ENCODE results near the gene POMT1. TPM values are rescaled to one million over a fixed set of nuclear protein-coding genes. Genes with fewer than 3 reads are reported as not detected.

Gene POMT1
- total RNA-seq, 1 donor from 2014 or later: 57.6 TPM

DNA sequence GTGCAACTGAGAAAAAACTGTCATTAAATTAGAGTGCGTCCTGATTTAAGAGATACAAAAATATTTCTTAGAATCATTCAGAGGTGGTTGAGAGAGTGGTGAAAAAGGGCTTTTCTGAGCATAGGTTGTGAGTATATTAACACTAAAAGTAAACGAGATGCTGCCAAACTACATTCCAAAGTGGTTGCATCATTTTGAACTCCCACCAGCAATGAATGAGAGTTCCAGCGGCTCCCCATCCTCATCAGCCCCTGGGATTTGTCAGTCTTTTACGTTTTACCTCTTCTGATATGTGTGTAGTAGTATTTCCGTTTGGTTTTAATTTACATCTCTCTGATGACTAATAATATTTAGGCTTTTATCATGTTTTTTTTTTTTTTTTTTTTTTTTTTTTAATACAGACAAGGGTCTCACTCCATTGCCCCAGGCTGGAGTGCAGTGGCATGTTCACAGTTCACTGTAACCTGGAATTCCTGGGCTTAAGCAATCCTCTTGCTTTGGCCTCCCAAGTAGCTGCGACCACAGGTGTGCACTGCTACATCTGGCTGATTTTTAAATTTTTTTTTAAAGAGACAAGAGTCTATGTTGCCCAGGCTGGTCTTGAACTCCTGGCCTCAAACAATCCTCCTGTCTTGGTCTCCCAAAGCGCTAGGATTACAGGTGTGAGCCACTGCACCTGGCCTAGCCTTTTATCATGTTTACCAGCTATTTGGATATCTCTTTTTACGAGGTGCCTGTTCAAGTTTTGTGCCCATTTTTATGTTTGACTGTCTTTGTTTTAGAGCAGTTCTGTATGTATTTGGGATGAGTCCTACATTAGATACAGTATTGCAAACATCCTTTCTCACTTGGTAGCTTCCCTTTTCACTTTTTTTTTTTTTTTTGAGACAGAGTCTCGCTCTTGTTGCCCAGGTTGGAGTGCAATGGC is 59.6 kb downstream of the POMT1 start:
- no peak for DNase-seq (ENCODE audit: low spot score)
- Mint-ChIP-seq H3K4me1 (ENCODE audit: unreplicated experiment) (no peaks in the 10 kb centered on the region), H3K36me3 (ENCODE audit: low read depth, unreplicated experiment) (peaks cover 4% of the 10 kb centered on the region), H3K27me3 (ENCODE audit: unreplicated experiment) (peaks cover 12% of the 10 kb centered on the region), H3K27ac (ENCODE audit: unreplicated experiment) (no peak overlapping the region), H3K4me3 (ENCODE audit: unreplicated experiment) (no peak overlapping the region), H3K9me3 (ENCODE audit: unreplicated experiment) (no peaks in the 10 kb centered on the region)
- TF ChIP-seq, protein P1, sequence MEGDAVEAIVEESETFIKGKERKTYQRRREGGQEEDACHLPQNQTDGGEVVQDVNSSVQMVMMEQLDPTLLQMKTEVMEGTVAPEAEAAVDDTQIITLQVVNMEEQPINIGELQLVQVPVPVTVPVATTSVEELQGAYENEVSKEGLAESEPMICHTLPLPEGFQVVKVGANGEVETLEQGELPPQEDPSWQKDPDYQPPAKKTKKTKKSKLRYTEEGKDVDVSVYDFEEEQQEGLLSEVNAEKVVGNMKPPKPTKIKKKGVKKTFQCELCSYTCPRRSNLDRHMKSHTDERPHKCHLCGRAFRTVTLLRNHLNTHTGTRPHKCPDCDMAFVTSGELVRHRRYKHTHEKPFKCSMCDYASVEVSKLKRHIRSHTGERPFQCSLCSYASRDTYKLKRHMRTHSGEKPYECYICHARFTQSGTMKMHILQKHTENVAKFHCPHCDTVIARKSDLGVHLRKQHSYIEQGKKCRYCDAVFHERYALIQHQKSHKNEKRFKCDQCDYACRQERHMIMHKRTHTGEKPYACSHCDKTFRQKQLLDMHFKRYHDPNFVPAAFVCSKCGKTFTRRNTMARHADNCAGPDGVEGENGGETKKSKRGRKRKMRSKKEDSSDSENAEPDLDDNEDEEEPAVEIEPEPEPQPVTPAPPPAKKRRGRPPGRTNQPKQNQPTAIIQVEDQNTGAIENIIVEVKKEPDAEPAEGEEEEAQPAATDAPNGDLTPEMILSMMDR (IDR thresholded peaks at IDR 0.05; ENCODE audit: unreplicated experiment): no peak

DNA sequence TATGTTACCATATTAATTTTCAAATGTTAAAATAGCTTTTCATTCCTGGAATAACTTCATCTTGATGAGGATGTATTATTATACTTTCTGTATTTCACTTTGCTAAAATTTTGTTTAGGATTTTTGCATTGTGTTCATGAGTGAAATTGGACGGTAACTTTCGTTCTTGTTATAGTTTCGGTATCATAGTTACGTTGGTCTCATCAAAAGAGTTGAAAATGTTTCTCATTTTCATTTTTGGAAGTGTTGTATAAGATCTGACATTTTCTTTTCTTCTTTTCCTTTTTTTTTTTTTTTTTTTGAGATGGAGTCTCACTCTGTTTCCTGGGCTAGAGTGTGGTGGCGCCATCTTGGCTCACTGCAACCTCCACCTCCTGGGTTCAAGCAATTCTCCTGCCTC is 62.7 kb downstream of the POMT1 start:
- no peak overlapping the region for H3K27ac Mint-ChIP-seq (ENCODE audit: unreplicated experiment)
- no peak for DNase-seq (ENCODE audit: low spot score)
- peaks cover 9% of the 10 kb centered on the region for H3K27me3 Mint-ChIP-seq (ENCODE audit: unreplicated experiment)

DNA sequence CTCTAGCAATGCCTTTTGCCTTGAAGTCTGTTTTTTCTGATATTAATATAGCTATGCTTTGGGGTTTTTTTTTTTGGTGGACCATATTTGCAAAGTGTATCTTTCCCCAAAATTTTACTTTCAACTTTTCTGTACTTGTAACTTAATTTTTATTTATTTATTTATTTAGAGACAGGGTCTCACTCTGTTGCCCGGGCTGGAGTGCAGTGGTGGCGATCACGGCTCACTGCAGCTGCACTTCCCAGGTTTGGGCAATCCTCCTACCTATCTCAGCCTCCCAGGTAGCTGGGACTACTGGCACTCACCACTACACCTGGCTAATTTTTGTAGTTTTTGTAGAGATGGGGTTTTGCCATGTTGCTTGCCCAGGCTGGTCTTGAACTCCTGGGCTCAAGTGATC is 63.4 kb downstream of the POMT1 start:
- TF ChIP-seq, protein P1 (IDR thresholded peaks at IDR 0.05; ENCODE audit: unreplicated experiment): no peak
- no peak for DNase-seq (ENCODE audit: low spot score)
- H3K27ac Mint-ChIP-seq (ENCODE audit: unreplicated experiment): no peak overlapping the region
- peaks cover 30% of the 10 kb centered on the region for H3K36me3 Mint-ChIP-seq (ENCODE audit: low read depth, unreplicated experiment)
- H3K27me3 Mint-ChIP-seq (ENCODE audit: unreplicated experiment): peaks cover 6% of the 10 kb centered on the region
- H3K4me3 Mint-ChIP-seq (ENCODE audit: unreplicated experiment): no peak overlapping the region
- no peaks in the 10 kb centered on the region for H3K9me3 Mint-ChIP-seq (ENCODE audit: unreplicated experiment)
- H3K4me1 Mint-ChIP-seq (ENCODE audit: unreplicated experiment): no peaks in the 10 kb centered on the region

More for the DNA sequence above, 62.7 kb downstream of the POMT1 start:
- H3K9me3 Mint-ChIP-seq (ENCODE audit: unreplicated experiment): no peaks in the 10 kb centered on the region
- TF ChIP-seq, protein P1 (IDR thresholded peaks at IDR 0.05; ENCODE audit: unreplicated experiment): no peak
- peaks cover 26% of the 10 kb centered on the region for H3K36me3 Mint-ChIP-seq (ENCODE audit: low read depth, unreplicated experiment)
- no peak overlapping the region for H3K4me3 Mint-ChIP-seq (ENCODE audit: unreplicated experiment)
- no peaks in the 10 kb centered on the region for H3K4me1 Mint-ChIP-seq (ENCODE audit: unreplicated experiment)

DNA sequence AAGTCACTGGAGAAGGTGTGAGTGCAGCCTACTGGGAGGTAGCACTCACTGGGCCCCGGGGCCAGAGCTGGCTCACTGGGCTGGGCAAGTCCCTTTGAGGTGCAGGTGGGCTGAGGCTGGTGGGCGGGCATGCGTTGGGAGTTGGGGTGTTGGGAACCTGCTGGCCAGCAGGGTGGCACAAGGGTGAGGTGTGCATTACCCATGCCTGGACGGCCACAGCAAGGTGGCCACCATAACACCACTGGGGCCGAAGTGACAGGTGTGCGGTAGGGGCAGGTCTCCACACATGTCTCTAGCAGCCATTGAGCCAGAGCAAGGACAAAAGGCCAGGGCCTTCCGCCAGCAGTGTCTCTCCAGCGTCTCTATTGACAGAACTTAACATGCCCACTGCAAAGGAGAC is 65.2 kb downstream of the POMT1 start:
- peaks cover 3% of the 10 kb centered on the region for H3K27me3 Mint-ChIP-seq (ENCODE audit: unreplicated experiment)
- peak overlapping the region; percentile 76 for H3K4me3 Mint-ChIP-seq (ENCODE audit: unreplicated experiment)
- peaks cover 39% of the 10 kb centered on the region for H3K36me3 Mint-ChIP-seq (ENCODE audit: low read depth, unreplicated experiment)
- H3K27ac Mint-ChIP-seq (ENCODE audit: unreplicated experiment): no peak overlapping the region
- no peak for DNase-seq (ENCODE audit: low spot score)
- H3K9me3 Mint-ChIP-seq (ENCODE audit: unreplicated experiment): no peaks in the 10 kb centered on the region
- TF ChIP-seq, protein P1 (IDR thresholded peaks at IDR 0.05; ENCODE audit: unreplicated experiment): no peak
- no peaks in the 10 kb centered on the region for H3K4me1 Mint-ChIP-seq (ENCODE audit: unreplicated experiment)

Other genes starting within 250 kb of the POMT1 start
- gene FAM78A, start 226.4 kb upstream of the POMT1 start, total RNA-seq (ENCODE audit: unreplicated experiment): 73.4 TPM
- 4.9 TPM for gene PLPP7, start 213.2 kb upstream of the POMT1 start, total RNA-seq (ENCODE audit: unreplicated experiment)
- 350 TPM for gene PRRC2B, start 108.8 kb upstream of the POMT1 start, total RNA-seq (ENCODE audit: unreplicated experiment)
- 23.0 TPM for gene UCK1, start 28.3 kb downstream of the POMT1 start, total RNA-seq (ENCODE audit: unreplicated experiment)
- gene PRRT1B, start 42.6 kb downstream of the POMT1 start, total RNA-seq (ENCODE audit: unreplicated experiment): not detected
- gene RAPGEF1, start 237.2 kb downstream of the POMT1 start, total RNA-seq (ENCODE audit: unreplicated experiment): 226 TPM